Activated T-helper 17 cell treated with anti-CD3 and anti-CD28 coated beads, Interleukin-2, amount 50 U/mL, for 72 hours (primary cell): ENCODE measurements around the gene SMOC2. TPM values are rescaled to one million over a fixed set of nuclear protein-coding genes. Genes with fewer than 3 reads are reported as not detected.
"Not testable (repeated sequence)": the region's sequence is repeated elsewhere in the genome, so short reads cannot be mapped to it uniquely, and the experiment has no call there.

Experiments
- ATAC-seq: fragments of 150-1000 bp; cut with Tn5 transposase; replicated peaks from 2 replicates; pipeline ENCODE4 v1.10.0; 2021; ENCODE audit warnings: mild to moderate bottlenecking, moderate library complexity
- H3K27ac Mint-ChIP-seq: one replicate; pipeline ENCODE4 v1.8.0; 2022; ENCODE audit warnings: mixed read lengths
- H3K27me3 Mint-ChIP-seq: one replicate; pipeline ENCODE4 v1.8.0; 2022; ENCODE audit warnings: mixed read lengths
- H3K36me3 Mint-ChIP-seq: one replicate; pipeline ENCODE4 v1.8.0; 2022; ENCODE audit warnings: low read depth, mild to moderate bottlenecking, mixed read lengths
- H3K4me1 Mint-ChIP-seq: one replicate; pipeline ENCODE4 v1.8.0; 2022; ENCODE audit warnings: mixed read lengths
- H3K4me3 Mint-ChIP-seq: one replicate; pipeline ENCODE4 v1.8.0; 2022; ENCODE audit warnings: mild to moderate bottlenecking, mixed read lengths
- H3K9me3 Mint-ChIP-seq: one replicate; pipeline ENCODE4 v1.8.0; 2022; ENCODE audit warnings: mixed read lengths
- total RNA-seq, 2 donors: library from RNA; stranded (reverse); gene quantifications; one replicate each; pipeline ENCODE4 v1.2.3, GENCODE V29; 2022

The SMOC2 gene
- total RNA-seq, 2 donors from 2014 or later = not detected

DNA sequence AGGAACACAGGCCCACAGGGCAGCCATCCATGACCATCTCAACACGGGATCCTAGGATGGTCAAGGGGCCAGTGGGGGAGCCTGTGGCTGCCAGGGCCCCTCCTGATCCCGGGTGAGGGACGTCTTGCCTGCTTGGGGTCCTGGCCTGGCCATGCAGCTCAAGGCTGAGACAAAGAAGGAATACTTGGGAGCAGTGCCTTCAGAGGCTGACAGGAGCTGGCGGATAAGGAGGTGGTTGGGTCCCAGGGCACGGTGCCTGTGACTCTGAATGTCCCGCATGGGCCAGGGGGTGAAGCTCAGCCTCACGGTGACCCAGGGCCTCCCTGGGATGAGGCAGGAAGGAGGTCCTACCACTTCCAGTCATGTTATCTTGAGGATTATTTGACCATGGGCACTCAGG lies 95.2 kb downstream of the SMOC2 start:
- ATAC-seq = no peak
- Mint-ChIP-seq H3K4me1 (no peaks in the 10 kb centered on the region), H3K27me3 (peaks cover 15% of the 10 kb centered on the region), H3K27ac (no peak overlapping the region), H3K9me3 (no peaks in the 10 kb centered on the region), H3K4me3 (no peak overlapping the region), H3K36me3 (no peaks in the 10 kb centered on the region)

DNA sequence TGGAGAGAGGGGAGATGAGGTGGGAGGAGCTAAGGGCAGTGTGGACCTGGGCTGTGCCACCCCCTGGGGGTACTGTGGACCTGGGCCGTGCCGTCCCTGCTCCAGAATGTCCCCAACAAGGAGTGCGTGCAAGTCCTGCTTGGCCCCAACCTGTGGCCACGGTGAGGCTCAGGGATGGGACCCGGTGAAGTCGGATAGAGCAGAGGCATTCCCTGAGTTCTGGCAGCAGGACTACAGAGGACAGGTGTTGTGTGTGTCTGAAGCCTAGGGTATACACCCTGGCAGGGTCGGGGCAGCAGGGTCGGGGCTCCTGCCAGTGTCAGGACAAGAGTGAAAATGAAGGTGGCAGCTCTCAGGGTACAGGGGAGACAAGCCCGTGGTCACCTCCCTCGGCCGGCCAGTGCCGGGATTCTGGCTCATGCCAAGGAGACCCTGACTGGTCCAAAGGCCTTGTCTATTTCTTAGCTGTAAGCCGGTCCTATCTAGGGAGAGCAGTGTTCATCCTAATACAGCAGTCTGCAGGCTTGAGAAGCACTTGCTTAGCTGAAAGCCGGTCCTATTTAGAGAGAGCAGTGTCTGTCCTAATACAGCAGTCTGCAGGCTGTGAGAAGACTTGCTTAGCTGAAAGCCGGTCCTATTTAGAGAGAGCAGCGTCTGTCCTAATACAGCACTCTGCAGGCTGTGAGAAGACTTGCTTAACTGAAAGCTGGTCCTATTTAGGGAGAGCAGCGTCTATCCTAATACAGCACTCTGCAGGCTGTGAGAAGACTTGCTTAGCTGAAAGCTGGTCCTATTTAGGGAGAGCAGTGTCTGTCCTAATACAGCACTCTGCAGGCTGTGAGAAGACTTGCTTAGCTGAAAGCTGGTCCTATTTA lies 95.9 kb downstream of the SMOC2 start:
- no peak for ATAC-seq
- Mint-ChIP-seq H3K27ac (no peak overlapping the region), H3K36me3 (no peaks in the 10 kb centered on the region), H3K27me3 (peaks cover 19% of the 10 kb centered on the region), H3K4me1 (no peaks in the 10 kb centered on the region), H3K9me3 (no peaks in the 10 kb centered on the region), H3K4me3 (no peak overlapping the region)

DNA sequence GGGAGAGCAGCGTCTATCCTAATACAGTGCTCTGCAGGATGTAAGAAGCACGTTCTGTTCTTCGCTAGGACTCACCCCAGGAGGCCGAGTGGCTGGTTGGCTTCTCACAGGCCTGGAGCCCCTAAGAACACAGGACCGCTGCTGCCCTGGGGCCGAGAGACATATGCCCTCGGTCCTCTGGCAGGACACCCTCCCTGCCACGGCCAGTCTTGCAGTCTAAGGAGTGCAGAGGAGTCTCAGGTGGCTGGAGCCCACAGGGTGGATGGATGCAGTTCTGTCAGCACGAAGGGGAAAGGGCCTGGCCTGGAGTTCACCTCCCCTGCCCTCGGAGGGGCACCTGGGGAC lies 96.5 kb downstream of the SMOC2 start:
- no peaks in the 10 kb centered on the region for H3K4me1 Mint-ChIP-seq
- no peaks in the 10 kb centered on the region for H3K9me3 Mint-ChIP-seq
- H3K27ac Mint-ChIP-seq = no peak overlapping the region
- no peak for ATAC-seq
- H3K27me3 Mint-ChIP-seq = peaks cover 19% of the 10 kb centered on the region
- H3K36me3 Mint-ChIP-seq = no peaks in the 10 kb centered on the region
- H3K4me3 Mint-ChIP-seq = no peak overlapping the region

GRCh38 chr6:168538188-168538891 lies 97.4 kb downstream of the SMOC2 start:
- peaks cover 19% of the 10 kb centered on the region for H3K27me3 Mint-ChIP-seq
- H3K4me1 Mint-ChIP-seq, H3K9me3 Mint-ChIP-seq, H3K36me3 Mint-ChIP-seq, ATAC-seq, H3K27ac Mint-ChIP-seq, H3K4me3 Mint-ChIP-seq: not testable (repeated sequence)

- H3K4me1 Mint-ChIP-seq = no peaks in the 10 kb centered on the region
- no peaks in the 10 kb centered on the region for H3K36me3 Mint-ChIP-seq
- peak; percentile 19 for ATAC-seq
- H3K9me3 Mint-ChIP-seq = no peaks in the 10 kb centered on the region
- peaks cover 19% of the 10 kb centered on the region for H3K27me3 Mint-ChIP-seq
- H3K4me3 Mint-ChIP-seq = no peak overlapping the region
- no peak overlapping the region for H3K27ac Mint-ChIP-seq
These were observed 98.2 kb downstream of the SMOC2 start for GRCh38 chr6:168538892-168539811.

DNA sequence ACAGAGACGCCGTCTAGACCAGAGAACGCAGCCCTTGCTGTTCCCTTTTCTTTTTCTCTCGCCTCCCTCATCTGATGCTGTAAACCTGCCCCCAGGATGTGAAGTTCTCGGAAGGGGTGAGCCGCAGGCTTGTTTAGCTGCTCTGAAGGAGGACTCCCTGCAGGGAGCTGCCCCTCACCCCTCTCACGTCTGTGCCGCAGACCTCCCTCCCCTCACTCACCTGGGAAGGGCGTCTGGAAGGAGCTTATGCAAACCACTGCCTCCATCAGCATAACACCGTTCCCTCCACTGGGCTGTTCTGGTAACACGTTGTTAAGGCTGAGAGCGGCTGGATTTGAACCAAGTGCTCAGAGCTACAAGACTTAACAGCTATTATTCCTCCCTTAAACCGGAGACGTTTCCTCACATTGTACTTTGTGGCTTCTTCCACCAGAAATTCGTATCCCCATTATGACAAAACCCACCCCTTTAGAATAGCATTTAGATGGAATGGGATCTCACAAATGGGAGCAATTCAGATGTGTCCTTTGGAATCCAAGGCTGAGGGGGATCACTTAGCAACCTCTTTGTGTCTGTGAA lies 99.8 kb downstream of the SMOC2 start:
- no peak overlapping the region for H3K27ac Mint-ChIP-seq
- no peaks in the 10 kb centered on the region for H3K9me3 Mint-ChIP-seq
- H3K4me1 Mint-ChIP-seq = no peaks in the 10 kb centered on the region
- ATAC-seq = no peak
- no peak overlapping the region for H3K4me3 Mint-ChIP-seq
- peaks cover 24% of the 10 kb centered on the region for H3K27me3 Mint-ChIP-seq
- H3K36me3 Mint-ChIP-seq = no peaks in the 10 kb centered on the region

DNA sequence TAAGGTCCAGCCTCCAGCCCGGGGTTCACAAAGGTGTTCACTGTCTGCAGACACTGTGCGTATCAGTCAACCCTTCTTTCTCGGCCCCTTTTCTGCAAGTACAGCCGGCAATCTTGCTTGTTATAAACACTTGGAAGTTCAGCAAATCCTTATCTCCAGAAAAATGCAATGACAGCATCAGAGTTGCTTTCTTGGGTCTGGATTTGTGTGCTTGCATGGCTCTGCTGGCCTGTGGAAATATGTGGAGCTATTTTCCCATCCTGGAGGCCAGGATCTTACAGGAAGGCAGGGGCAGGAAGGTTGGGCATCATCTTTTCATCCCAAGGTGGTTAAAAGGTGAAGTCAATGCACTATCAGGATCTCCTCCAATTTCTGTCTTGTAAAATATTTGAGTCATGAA lies 100.3 kb downstream of the SMOC2 start:
- Mint-ChIP-seq H3K4me3 (no peak overlapping the region), H3K4me1 (no peaks in the 10 kb centered on the region), H3K36me3 (no peaks in the 10 kb centered on the region), H3K27ac (no peak overlapping the region), H3K9me3 (no peaks in the 10 kb centered on the region), H3K27me3 (peaks cover 24% of the 10 kb centered on the region)
- no peak for ATAC-seq

- H3K9me3 Mint-ChIP-seq = no peaks in the 10 kb centered on the region
- no peak overlapping the region for H3K4me3 Mint-ChIP-seq
- H3K27me3 Mint-ChIP-seq = peaks cover 31% of the 10 kb centered on the region
- no peaks in the 10 kb centered on the region for H3K36me3 Mint-ChIP-seq
- no peak for ATAC-seq
- H3K4me1 Mint-ChIP-seq = no peaks in the 10 kb centered on the region
- no peak overlapping the region for H3K27ac Mint-ChIP-seq
These were observed 101.3 kb downstream of the SMOC2 start for GRCh38 chr6:168542301-168542700.

GRCh38 chr6:168545428-168545827 lies 104.4 kb downstream of the SMOC2 start:
- no peak for ATAC-seq
- Mint-ChIP-seq H3K4me3 (no peak overlapping the region), H3K27me3 (peaks cover 25% of the 10 kb centered on the region), H3K27ac (no peak overlapping the region), H3K36me3 (no peaks in the 10 kb centered on the region), H3K9me3 (no peaks in the 10 kb centered on the region), H3K4me1 (no peaks in the 10 kb centered on the region)

- ATAC-seq = no peak
- H3K4me1 Mint-ChIP-seq = no peaks in the 10 kb centered on the region
- no peak overlapping the region for H3K4me3 Mint-ChIP-seq
- no peaks in the 10 kb centered on the region for H3K36me3 Mint-ChIP-seq
- H3K9me3 Mint-ChIP-seq = no peaks in the 10 kb centered on the region
- peaks cover 18% of the 10 kb centered on the region for H3K27me3 Mint-ChIP-seq
- H3K27ac Mint-ChIP-seq = no peak overlapping the region
These were observed 105.2 kb downstream of the SMOC2 start for GRCh38 chr6:168546151-168546550.

- Mint-ChIP-seq H3K9me3 (no peaks in the 10 kb centered on the region), H3K27me3 (peaks cover 14% of the 10 kb centered on the region), H3K36me3 (no peaks in the 10 kb centered on the region), H3K27ac (no peak overlapping the region), H3K4me1 (no peaks in the 10 kb centered on the region), H3K4me3 (no peak overlapping the region)
- ATAC-seq = no peak
These were observed 105.7 kb downstream of the SMOC2 start for GRCh38 chr6:168546730-168547129.

DNA sequence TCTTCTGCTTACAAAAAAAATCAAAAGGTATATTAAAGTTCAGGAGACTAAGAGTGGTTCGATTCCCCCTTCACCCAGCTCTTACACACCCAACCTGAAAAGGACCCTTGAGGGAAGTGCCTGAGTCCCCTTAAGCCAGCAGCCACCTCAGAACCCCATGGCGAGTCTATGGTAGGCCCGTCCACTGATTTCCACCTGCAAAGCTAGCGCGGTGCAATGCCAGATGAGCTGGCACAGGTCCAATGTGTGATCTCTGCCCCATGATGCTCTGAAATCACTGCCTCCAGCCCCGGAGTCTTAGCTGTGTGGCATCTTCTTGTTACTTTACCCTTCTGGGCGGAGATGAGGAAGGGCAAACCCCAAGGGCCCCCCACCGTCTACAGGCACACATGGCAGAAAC lies 109.3 kb downstream of the SMOC2 start:
- Mint-ChIP-seq H3K9me3 (no peaks in the 10 kb centered on the region), H3K4me3 (no peak overlapping the region), H3K27ac (no peak overlapping the region), H3K36me3 (no peaks in the 10 kb centered on the region), H3K27me3 (peaks cover 9% of the 10 kb centered on the region), H3K4me1 (no peaks in the 10 kb centered on the region)
- ATAC-seq = no peak

DNA sequence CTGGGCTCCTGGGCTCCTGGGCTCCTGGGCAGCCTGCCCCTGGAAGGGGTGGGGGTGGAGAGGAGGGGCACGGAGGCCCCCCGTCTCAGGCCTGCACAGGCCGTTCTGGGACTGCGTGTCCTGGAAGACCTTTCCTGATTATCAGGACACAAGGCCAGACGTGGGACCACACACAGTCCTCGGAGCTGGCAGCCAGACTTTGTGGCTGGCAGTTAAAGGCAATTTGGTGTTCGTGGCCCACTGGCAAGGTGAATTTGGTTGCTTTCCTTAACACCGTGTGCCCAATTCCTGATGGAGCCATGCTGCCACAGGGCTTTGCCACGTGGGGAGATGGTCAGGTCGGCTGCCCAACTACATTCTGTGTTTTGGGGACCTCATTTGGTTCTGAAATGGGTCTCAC lies 113.5 kb downstream of the SMOC2 start:
- no peak overlapping the region for H3K27ac Mint-ChIP-seq
- no peak overlapping the region for H3K4me3 Mint-ChIP-seq
- ATAC-seq = no peak
- H3K4me1 Mint-ChIP-seq = no peaks in the 10 kb centered on the region
- H3K9me3 Mint-ChIP-seq = no peaks in the 10 kb centered on the region
- H3K27me3 Mint-ChIP-seq = no peaks in the 10 kb centered on the region
- H3K36me3 Mint-ChIP-seq = no peaks in the 10 kb centered on the region

DNA sequence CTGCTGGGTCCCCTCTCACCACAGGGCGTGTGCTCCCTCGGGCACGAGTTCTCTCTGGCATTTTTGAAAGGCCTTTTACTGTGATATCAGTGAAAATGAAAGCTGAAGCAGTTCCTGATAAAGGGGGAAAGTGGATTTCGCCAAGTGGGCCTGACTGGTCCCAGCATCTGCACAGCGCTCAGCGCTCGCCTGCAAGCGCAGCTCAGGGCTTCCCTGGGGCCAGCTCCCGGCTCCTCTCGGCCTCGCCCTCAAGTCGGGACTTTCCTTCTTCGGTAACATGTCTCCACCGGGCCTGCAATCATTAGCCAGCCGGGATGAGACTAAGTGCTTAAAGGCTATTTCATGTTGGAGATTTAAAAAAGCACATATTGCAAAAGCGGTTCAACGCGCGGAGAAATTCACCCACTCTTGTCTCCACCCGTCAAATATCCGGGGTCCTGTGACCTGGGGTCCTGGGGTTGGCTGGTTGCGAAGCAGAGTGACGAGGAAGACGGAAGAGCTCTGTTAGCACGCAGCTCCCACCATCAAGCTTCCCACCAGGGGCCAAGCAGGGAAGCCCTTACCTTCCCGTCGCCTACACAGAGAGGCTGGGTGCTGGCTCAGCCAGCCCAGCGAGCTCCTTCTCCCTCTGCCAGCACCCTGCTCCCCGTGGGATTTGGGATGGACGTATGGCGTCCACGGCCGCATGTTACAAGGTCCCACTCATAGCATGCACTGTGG lies 114.1 kb downstream of the SMOC2 start:
- Mint-ChIP-seq H3K27me3 (peaks cover 1% of the 10 kb centered on the region), H3K4me1 (no peaks in the 10 kb centered on the region), H3K27ac (no peak overlapping the region), H3K36me3 (no peaks in the 10 kb centered on the region), H3K9me3 (no peaks in the 10 kb centered on the region), H3K4me3 (no peak overlapping the region)
- ATAC-seq = no peak
